Transverse colon (tissue), 4 donors: ENCODE data around the gene LATS2. TPM values are rescaled to one million over a fixed set of nuclear protein-coding genes. Genes with fewer than 3 reads are reported as not detected.

Experiments used
- DNase-seq: peaks from one replicate; pipeline ENCODE4 v3.0.0-alpha.2; 2019
- H3K27ac ChIP-seq, 4 donors: fragments of 200-600 bp; sonication (generic); 2 replicates each; pipeline ENCODE4 v1.5.1; 2016 to 2018; ENCODE audit warnings: inconsistent platforms in 4 of 4
- H3K27me3 ChIP-seq: fragments of 200-600 bp; sonication (generic); 2 replicates; pipeline ENCODE4 v1.5.1; 2017; ENCODE audit warnings: inconsistent platforms
- H3K36me3 ChIP-seq, 4 donors: fragments of 200-600 bp; sonication (generic); 2 replicates each; pipeline ENCODE4 v1.5.1; 2017 to 2019; ENCODE audit warnings: inconsistent platforms in 4 of 4
- H3K4me1 ChIP-seq, 4 donors: fragments of 200-600 bp; sonication (generic); 2 replicates each; pipeline ENCODE4 v1.5.1; 2017 to 2020; ENCODE audit warnings: inconsistent platforms in 4 of 4
- H3K4me3 ChIP-seq, 4 donors: fragments of 200-600 bp; sonication (generic); 1 replicate in 1 of 4; 2 replicates in 3 of 4; pipeline versions ENCODE4 v1.5.1 to v1.6.1; 2017 to 2019; ENCODE audit warnings: inconsistent platforms in 4 of 4
- H3K9me3 ChIP-seq, 2 donors: fragments of 200-600 bp; sonication (generic); 2 replicates each; pipeline ENCODE4 v1.5.1; 2017 to 2019; ENCODE audit warnings: inconsistent platforms in 2 of 2
- CTCF ChIP-seq, 5 experiments: fragments of 200-600 bp in 3 of 5; fragments of 450-650 bp in 2 of 5; sonication (generic) in 3 of 5; IDR thresholded peaks; 1 replicate in 2 of 5; 2 replicates in 3 of 5; pipeline ENCODE4 v1.5.1; 2016 to 2017; ENCODE audit warnings: antibody characterized with exemption in 5 of 5, inconsistent platforms in 3 of 5, mild to moderate bottlenecking in 2 of 5, moderate library complexity in 1 of 5
- EP300 ChIP-seq: sonication (generic); formaldehyde crosslinking; IDR thresholded peaks from one replicate; pipeline ENCODE4 v1.6.1; 2017; ENCODE audit warnings: antibody characterized with exemption, low read depth
- POLR2A ChIP-seq: fragments of 450-650 bp; IDR thresholded peaks from one replicate; pipeline ENCODE4 v1.6.1; 2016; ENCODE audit warnings: antibody characterized with exemption, mild to moderate bottlenecking, moderate library complexity
- POLR2AphosphoS5 ChIP-seq, 3 donors: sonication (generic); formaldehyde crosslinking; IDR thresholded peaks; one replicate each; pipeline ENCODE4 v1.6.1; 2016; ENCODE audit warnings: antibody characterized with exemption in 3 of 3
- WGBS, 2 donors: methylation state at CpG; one replicate each; pipeline ENCODE4 v1.1.5; 2018; ENCODE audit warnings: low coverage in 1 of 2; 5-methylcytosine and 5-hydroxymethylcytosine counted together
- in situ Hi-C, 4 donors: fragments of 200-750 bp; cut with MboI; loops; one replicate each; pipeline versions ENCODE4 v1.15.0 to v1.15.1; 2017; ENCODE audit warnings: low sequenced_read_pairs in 3 of 4, low pct_ligation_motif_present in 1 of 4, low pct_unique_long_range_greater_than_20kb in 1 of 4
- intact Hi-C: fragments of 100-400 bp; cut with DNase I; formaldehyde crosslinking; loops from one replicate; pipeline ENCODE4 v1.15.1; 2023; ENCODE audit warnings: low total_unique reads
- total RNA-seq, 4 donors: library from RNA; depleted of rRNA; stranded (reverse); fragments of >200 nt; gene quantifications; one replicate each; pipeline ENCODE4 v1.1.0, GENCODE V29; 2016

The LATS2 gene
- total RNA-seq, 4 donors from 2014 or later: 8.9 to 15.7 (median 12.5) TPM

GRCh38 chr13:20984879-20985278 is 76.5 kb downstream of the LATS2 start:
- 82 to 93% methylated on average over 2 of the region's 2 CpGs for WGBS, 2 donors
- in situ Hi-C loops: no loop called here

GRCh38 chr13:20983386-20983785 is 78.0 kb downstream of the LATS2 start:
- H3K4me1 ChIP-seq: no peaks in the 10 kb centered on the region
- DNase-seq: no peak
- intact Hi-C loops: no loop called here
- TF ChIP-seq CTCF (IDR thresholded peaks at IDR 0.05) (no peak), POLR2A (no peak), POLR2AphosphoS5 (IDR thresholded peaks at IDR 0.05) (no peak), EP300 (no peak)
- no peaks in the 10 kb centered on the region for H3K9me3 ChIP-seq
- peaks cover 0 to 21% (median 6%) of the 10 kb centered on the region in 4 donors for H3K36me3 ChIP-seq
- in situ Hi-C loops: no loop called here
- no peak overlapping the region for H3K27ac ChIP-seq
- WGBS, 2 donors: 86 to 94% methylated on average over 1 to 11 of the region's 11 CpGs
- H3K27me3 ChIP-seq: no peaks in the 10 kb centered on the region
- no peak overlapping the region for H3K4me3 ChIP-seq

More at GRCh38 chr13:20984879-20985278, 76.5 kb downstream of the LATS2 start:
- H3K27ac ChIP-seq: no peak overlapping the region
- no peaks in the 10 kb centered on the region for H3K4me1 ChIP-seq
- no peak overlapping the region for H3K4me3 ChIP-seq
- DNase-seq: no peak
- no peaks in the 10 kb centered on the region for H3K9me3 ChIP-seq
- intact Hi-C loops: no loop called here
- peaks cover 0 to 27% (median 9%) of the 10 kb centered on the region in 4 donors for H3K36me3 ChIP-seq
- TF ChIP-seq POLR2A: no peak
- TF ChIP-seq POLR2AphosphoS5 (IDR thresholded peaks at IDR 0.05): no peak
- no peak for TF ChIP-seq CTCF (IDR thresholded peaks at IDR 0.05)
- TF ChIP-seq EP300: no peak
- H3K27me3 ChIP-seq: no peaks in the 10 kb centered on the region

GRCh38 chr13:20981370-20982095 is 79.9 kb downstream of the LATS2 start:
- WGBS, 2 donors: 81 to 89% methylated on average over 7 to 16 of the region's 18 CpGs
- intact Hi-C loops: no loop called here
- H3K27ac ChIP-seq: no peak overlapping the region

GRCh38 chr13:20980899-20981298 is 80.5 kb downstream of the LATS2 start:
- H3K27ac ChIP-seq: no peak overlapping the region
- TF ChIP-seq CTCF (IDR thresholded peaks at IDR 0.05) (no peak), POLR2AphosphoS5 (IDR thresholded peaks at IDR 0.05) (no peak), POLR2A (no peak), EP300 (no peak)
- H3K4me3 ChIP-seq: no peak overlapping the region
- no peaks in the 10 kb centered on the region for H3K27me3 ChIP-seq
- no peak for DNase-seq
- in situ Hi-C loops: no loop called here
- no peaks in the 10 kb centered on the region for H3K9me3 ChIP-seq
- intact Hi-C loops: no loop called here
- no peaks in the 10 kb centered on the region for H3K4me1 ChIP-seq
- WGBS, 2 donors: 92% methylated on average over 4 of the region's 4 CpGs; no CpG with 5 or more reads in 1 of the 2 donors
- H3K36me3 ChIP-seq: peaks cover 0 to 11% (median 3%) of the 10 kb centered on the region in 4 donors

More at GRCh38 chr13:20981370-20982095, 79.9 kb downstream of the LATS2 start:
- H3K36me3 ChIP-seq: peaks cover 0 to 11% (median 3%) of the 10 kb centered on the region in 4 donors
- H3K9me3 ChIP-seq: no peaks in the 10 kb centered on the region
- TF ChIP-seq EP300: no peak
- TF ChIP-seq POLR2AphosphoS5 (IDR thresholded peaks at IDR 0.05): no peak
- no peak for TF ChIP-seq CTCF (IDR thresholded peaks at IDR 0.05)
- TF ChIP-seq POLR2A: no peak
- no peak overlapping the region for H3K4me3 ChIP-seq
- no peaks in the 10 kb centered on the region for H3K4me1 ChIP-seq
- in situ Hi-C loops: no loop called here
- no peaks in the 10 kb centered on the region for H3K27me3 ChIP-seq
- no peak for DNase-seq
